Peyer's patch (tissue), 4 donors: ENCODE data around the gene CYTH2.

ENCODE experiments used
- POLR2A ChIP-seq, 2 donors: fragments of 450-650 bp; IDR thresholded peaks; one replicate each; pipeline ENCODE4 v1.5.1; 2017; ENCODE audit warnings: antibody characterized with exemption in 2 of 2, mild to moderate bottlenecking in 2 of 2, moderate library complexity in 2 of 2
- TF ChIP-seq, protein P1 (sequence below), 6 experiments: fragments of 450-650 bp in 4 of 6; fragments of 200-600 bp in 2 of 6; sonication (generic) in 1 of 6; IDR thresholded peaks; one replicate each; pipeline ENCODE4 v1.5.1; 2017 to 2019; ENCODE audit warnings: antibody characterized with exemption in 6 of 6, mild to moderate bottlenecking in 3 of 6, moderate library complexity in 1 of 6

DNA sequence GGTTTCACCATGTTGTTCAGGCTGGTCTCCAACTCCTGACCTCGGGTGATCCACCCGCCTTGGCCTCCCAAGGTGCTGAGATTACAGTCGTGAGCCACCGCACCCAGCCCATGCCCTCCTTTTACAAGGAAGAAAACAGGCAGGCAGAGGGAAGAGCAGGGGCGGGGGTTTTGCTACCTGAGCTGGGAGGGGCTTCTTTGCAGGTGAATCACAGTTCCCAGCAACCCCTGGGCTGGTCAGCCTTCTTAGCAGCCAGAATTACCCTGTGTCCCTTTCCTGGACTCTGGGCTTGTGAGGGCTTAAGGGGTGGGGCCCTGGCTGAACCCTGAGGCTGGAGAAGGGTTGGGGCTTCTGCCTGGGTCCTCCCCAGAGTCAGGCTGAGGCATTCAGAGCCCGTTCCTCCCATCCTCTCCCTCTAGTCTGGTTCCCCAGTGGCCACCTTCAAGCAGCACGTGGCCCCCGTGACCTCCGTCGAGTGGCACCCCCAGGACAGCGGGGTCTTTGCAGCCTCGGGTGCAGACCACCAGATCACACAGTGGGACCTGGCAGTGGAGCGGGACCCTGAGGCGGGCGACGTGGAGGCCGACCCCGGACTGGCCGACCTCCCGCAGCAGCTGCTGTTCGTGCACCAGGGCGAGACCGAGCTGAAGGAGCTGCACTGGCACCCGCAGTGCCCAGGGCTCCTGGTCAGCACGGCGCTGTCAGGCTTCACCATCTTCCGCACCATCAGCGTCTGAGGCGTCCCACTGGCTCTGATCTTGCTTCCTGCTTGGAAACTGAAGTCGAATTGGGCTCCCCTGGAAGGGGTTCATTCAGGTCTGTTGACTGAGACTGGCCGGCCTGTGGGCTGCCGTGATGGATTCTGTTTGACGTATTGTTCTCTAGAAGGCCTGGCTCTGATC is 16.6 kb upstream of the CYTH2 start:
- TF ChIP-seq, protein P1, sequence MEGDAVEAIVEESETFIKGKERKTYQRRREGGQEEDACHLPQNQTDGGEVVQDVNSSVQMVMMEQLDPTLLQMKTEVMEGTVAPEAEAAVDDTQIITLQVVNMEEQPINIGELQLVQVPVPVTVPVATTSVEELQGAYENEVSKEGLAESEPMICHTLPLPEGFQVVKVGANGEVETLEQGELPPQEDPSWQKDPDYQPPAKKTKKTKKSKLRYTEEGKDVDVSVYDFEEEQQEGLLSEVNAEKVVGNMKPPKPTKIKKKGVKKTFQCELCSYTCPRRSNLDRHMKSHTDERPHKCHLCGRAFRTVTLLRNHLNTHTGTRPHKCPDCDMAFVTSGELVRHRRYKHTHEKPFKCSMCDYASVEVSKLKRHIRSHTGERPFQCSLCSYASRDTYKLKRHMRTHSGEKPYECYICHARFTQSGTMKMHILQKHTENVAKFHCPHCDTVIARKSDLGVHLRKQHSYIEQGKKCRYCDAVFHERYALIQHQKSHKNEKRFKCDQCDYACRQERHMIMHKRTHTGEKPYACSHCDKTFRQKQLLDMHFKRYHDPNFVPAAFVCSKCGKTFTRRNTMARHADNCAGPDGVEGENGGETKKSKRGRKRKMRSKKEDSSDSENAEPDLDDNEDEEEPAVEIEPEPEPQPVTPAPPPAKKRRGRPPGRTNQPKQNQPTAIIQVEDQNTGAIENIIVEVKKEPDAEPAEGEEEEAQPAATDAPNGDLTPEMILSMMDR (IDR thresholded peaks at IDR 0.05): no peak
- TF ChIP-seq POLR2A (IDR thresholded peaks at IDR 0.05): no peak
